DOHH2 (cell line): ENCODE data around the gene PCDHB7.
"Not testable (repeated sequence)": the region's sequence is repeated elsewhere in the genome, so short reads cannot be mapped to it uniquely, and the experiment has no call there.

Source experiments
- H3F3A ChIP-seq: fragments of 200-600 bp; sonication (generic), shearing (Covaris generic); 2 replicates; pipeline ENCODE4 v1.6.0; 2016; ENCODE audit warnings: antibody characterized with exemption, mild to moderate bottlenecking; ENCODE audit not compliant: control insufficient read depth, insufficient read depth
- H3K27ac ChIP-seq: fragments of 200-600 bp; sonication (generic); 2 replicates; pipeline ENCODE4 v1.5.1; 2014; ENCODE audit warnings: low read depth, mild to moderate bottlenecking, low read length, moderate library complexity
- H3K27me3 ChIP-seq: fragments of 200-600 bp; sonication (generic); 2 replicates; pipeline ENCODE4 v1.6.1; 2014; ENCODE audit warnings: mild to moderate bottlenecking, low read length, mixed read lengths; ENCODE audit not compliant: control insufficient read depth
- H3K36me3 ChIP-seq: fragments of 200-600 bp; sonication (generic); 2 replicates; pipeline ENCODE4 v1.6.1; 2014; ENCODE audit warnings: mild to moderate bottlenecking, low read length, moderate library complexity, mixed read lengths; ENCODE audit not compliant: control insufficient read depth
- H3K4me1 ChIP-seq: fragments of 200-600 bp; sonication (generic); 2 replicates; pipeline ENCODE4 v1.6.1; 2014; ENCODE audit warnings: mild to moderate bottlenecking, low read length, mixed read lengths; ENCODE audit not compliant: control insufficient read depth
- H3K4me2 ChIP-seq: fragments of 200-600 bp; sonication (generic); 2 replicates; pipeline ENCODE4 v1.6.0; 2014; ENCODE audit warnings: mild to moderate bottlenecking, low read length, moderate library complexity
- H3K4me3 ChIP-seq: fragments of 200-600 bp; sonication (generic); 2 replicates; pipeline ENCODE4 v1.5.1; 2014; ENCODE audit warnings: mild to moderate bottlenecking, low read length, mixed read lengths
- H3K79me2 ChIP-seq: fragments of 200-600 bp; sonication (generic); 2 replicates; pipeline ENCODE4 v1.6.1; 2014; ENCODE audit warnings: mild to moderate bottlenecking, low read length, mixed read lengths; ENCODE audit not compliant: control insufficient read depth
- H3K9me2 ChIP-seq: fragments of 200-600 bp; sonication (generic); replicated peaks from 2 replicates; pipeline ENCODE4 v1.6.1; 2014; ENCODE audit warnings: mild to moderate bottlenecking, low read length, mixed read lengths; ENCODE audit not compliant: control insufficient read depth
- H3K9me3 ChIP-seq: fragments of 200-600 bp; sonication (generic); 2 replicates; pipeline ENCODE4 v1.6.1; 2014; ENCODE audit warnings: antibody characterized with exemption, low read length, mixed read lengths; ENCODE audit not compliant: control insufficient read depth, insufficient read depth
- H4K20me1 ChIP-seq: fragments of 200-600 bp; sonication (generic); 2 replicates; pipeline ENCODE4 v1.6.0; 2014; ENCODE audit warnings: low read depth, mild to moderate bottlenecking, antibody characterized with exemption, low read length, moderate library complexity; ENCODE audit not compliant: control insufficient read depth, insufficient read depth
- EZH2phosphoT487 ChIP-seq: fragments of 200-600 bp; sonication (generic); IDR thresholded peaks from 2 replicates; pipeline ENCODE4 v1.6.1; 2017; ENCODE audit warnings: borderline replicate concordance, mild to moderate bottlenecking, antibody characterized with exemption, low read length, moderate library complexity, mixed read lengths
- TF ChIP-seq, protein P1 (sequence below): fragments of 200-600 bp; sonication (generic); IDR thresholded peaks from one replicate; pipeline ENCODE4 v1.5.1; 2014; ENCODE audit warnings: antibody characterized with exemption, mild to moderate bottlenecking, low read depth, low read length; ENCODE audit not compliant: poor library complexity, severe bottlenecking

PCDHB7 gene

DNA sequence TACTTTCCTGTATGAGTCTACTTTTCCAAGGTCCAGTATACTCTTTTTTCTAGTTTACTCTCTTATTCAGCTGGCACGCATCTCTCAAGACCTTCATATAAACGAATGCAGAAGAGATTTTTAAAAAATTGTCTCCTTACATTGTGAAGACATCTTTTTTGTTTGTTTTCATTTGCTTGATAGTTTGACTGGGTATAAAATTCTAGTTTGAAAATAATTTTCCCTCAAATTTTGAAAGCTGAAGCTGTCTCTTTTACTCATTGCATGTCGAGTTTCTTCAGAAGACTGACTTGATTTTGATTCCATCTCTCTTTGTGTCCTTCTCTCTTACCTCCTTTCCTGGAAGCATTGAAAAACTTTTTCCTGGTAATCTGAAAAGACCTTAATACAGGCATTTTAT is 23.9 kb downstream of the PCDHB7 start:
- H3K4me3 ChIP-seq, result no peak overlapping the region
- TF ChIP-seq, protein P1, sequence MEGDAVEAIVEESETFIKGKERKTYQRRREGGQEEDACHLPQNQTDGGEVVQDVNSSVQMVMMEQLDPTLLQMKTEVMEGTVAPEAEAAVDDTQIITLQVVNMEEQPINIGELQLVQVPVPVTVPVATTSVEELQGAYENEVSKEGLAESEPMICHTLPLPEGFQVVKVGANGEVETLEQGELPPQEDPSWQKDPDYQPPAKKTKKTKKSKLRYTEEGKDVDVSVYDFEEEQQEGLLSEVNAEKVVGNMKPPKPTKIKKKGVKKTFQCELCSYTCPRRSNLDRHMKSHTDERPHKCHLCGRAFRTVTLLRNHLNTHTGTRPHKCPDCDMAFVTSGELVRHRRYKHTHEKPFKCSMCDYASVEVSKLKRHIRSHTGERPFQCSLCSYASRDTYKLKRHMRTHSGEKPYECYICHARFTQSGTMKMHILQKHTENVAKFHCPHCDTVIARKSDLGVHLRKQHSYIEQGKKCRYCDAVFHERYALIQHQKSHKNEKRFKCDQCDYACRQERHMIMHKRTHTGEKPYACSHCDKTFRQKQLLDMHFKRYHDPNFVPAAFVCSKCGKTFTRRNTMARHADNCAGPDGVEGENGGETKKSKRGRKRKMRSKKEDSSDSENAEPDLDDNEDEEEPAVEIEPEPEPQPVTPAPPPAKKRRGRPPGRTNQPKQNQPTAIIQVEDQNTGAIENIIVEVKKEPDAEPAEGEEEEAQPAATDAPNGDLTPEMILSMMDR, result no peak
- no peak for TF ChIP-seq EZH2phosphoT487
- no peaks in the 10 kb centered on the region for H3K27me3 ChIP-seq
- H3K4me2 ChIP-seq, result no peak overlapping the region
- H3K4me1 ChIP-seq, result no peaks in the 10 kb centered on the region
- H3K27ac ChIP-seq, result no peak overlapping the region
- H3K36me3 ChIP-seq, result no peaks in the 10 kb centered on the region
- H3K9me2 ChIP-seq, result no peaks in the 10 kb centered on the region
- H3F3A ChIP-seq, result no peaks in the 10 kb centered on the region; the same call in 1 of the 2 replicates
- no peaks in the 10 kb centered on the region; the same call in 1 of the 2 replicates for H3K9me3 ChIP-seq
- no peaks in the 10 kb centered on the region for H4K20me1 ChIP-seq
- no peaks in the 10 kb centered on the region for H3K79me2 ChIP-seq

DNA sequence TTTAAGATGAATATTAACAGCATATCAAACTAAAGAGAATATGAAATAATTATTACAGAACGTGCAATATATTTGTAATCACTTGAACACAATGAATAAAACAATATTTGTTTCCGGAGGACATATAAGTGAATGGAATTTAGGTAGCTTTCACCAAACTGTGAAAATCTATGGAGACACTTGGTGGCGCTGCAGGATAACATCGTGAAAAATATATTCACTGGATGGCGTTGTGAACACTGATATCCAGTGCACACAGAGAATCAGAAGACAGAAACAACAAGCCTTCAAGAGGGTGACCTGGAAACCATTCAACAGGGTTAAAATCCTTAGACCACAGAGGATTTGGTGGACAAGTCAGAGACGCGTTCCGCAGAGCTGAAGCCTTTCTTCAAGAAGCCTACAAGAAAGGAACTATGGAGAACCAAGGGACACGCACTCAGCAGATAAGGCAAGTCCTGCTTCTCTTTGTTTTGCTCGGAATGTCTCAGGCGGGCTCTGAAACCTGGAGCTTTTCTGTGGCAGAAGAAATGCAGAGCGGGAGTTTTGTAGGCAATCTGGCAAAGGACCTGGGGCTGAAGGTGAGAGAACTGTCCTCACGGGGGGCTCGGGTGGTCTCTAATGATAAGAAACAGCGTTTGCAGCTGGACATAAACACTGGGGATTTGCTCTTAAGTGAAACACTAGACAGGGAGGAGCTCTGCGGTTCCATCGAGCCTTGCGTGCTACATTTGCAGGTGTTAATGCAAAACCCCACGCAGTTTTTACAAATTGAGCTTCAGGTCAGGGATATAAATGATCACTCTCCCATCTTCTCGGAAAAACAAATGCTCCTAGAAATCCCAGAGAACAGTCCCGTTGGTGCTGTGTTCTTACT is 27.2 kb downstream of the PCDHB7 start, which contains the start of gene PCDHB11:
Gene PCDHB11, plus strand, starts transcription at position 269 of the 877 bp plus-strand sequence. Its CDS starts 148 bp downstream, at position 417.
- H3K4me3 ChIP-seq, result no peak within 1 kb of the TSS
- no peak within 1 kb of the TSS for H3K4me2 ChIP-seq
- H4K20me1 ChIP-seq, result no peaks in the 10 kb centered on the region
- TF ChIP-seq EZH2phosphoT487, result no peak
- TF ChIP-seq, protein P1, result peak; percentile 58
- H3K27ac ChIP-seq, result no peak within 1 kb of the TSS
- no peaks in the 10 kb centered on the region; the same call in 1 of the 2 replicates for H3K9me3 ChIP-seq
- H3F3A ChIP-seq, result no peaks in the 10 kb centered on the region; the same call in 1 of the 2 replicates
- no peaks in the 10 kb centered on the region for H3K36me3 ChIP-seq
- H3K4me1 ChIP-seq, result no peaks in the 10 kb centered on the region
- H3K9me2 ChIP-seq, result no peaks in the 10 kb centered on the region
- H3K27me3 ChIP-seq, result no peaks in the 10 kb centered on the region
- H3K79me2 ChIP-seq, result no peaks in the 10 kb centered on the region

DNA sequence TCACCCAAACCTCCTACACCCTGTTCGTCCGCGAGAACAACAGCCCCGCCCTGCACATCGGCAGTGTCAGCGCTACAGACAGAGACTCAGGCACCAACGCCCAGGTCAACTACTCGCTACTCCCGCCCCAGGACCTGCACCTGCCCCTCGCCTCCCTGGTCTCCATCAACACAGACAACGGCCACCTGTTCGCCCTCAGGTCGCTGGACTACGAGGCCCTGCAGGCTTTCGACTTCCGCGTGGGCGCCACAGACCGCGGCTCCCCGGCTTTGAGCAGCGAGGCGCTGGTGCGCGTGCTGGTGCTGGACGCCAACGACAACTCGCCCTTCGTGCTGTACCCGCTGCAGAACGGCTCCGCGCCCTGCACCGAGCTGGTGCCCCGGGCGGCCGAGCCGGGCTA is 28.7 kb downstream of the PCDHB7 start:
- not testable (repeated sequence) for H3K4me1 ChIP-seq, H3K4me3 ChIP-seq, H3K27me3 ChIP-seq, H3K79me2 ChIP-seq, H3K36me3 ChIP-seq, H3F3A ChIP-seq, H3K4me2 ChIP-seq, H4K20me1 ChIP-seq, H3K9me2 ChIP-seq, H3K27ac ChIP-seq, H3K9me3 ChIP-seq

DNA sequence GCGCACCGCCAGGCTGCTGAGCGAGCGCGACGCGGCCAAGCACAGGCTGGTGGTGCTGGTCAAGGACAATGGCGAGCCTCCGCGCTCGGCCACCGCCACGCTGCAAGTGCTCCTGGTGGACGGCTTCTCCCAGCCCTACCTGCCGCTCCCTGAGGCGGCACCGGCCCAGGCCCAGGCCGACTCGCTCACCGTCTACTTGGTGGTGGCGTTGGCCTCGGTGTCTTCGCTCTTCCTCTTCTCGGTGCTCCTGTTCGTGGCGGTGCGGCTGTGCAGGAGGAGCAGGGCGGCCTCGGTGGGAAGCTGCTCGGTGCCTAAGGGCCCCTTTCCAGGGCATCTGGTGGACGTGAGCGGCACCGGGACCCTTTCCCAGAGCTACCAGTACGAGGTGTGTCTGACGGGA is 29.2 kb downstream of the PCDHB7 start:
- not testable (repeated sequence) for H3K79me2 ChIP-seq, H3K4me3 ChIP-seq, H4K20me1 ChIP-seq, H3K4me1 ChIP-seq, H3K27me3 ChIP-seq, H3K9me2 ChIP-seq, H3K9me3 ChIP-seq, H3K4me2 ChIP-seq, H3F3A ChIP-seq, H3K27ac ChIP-seq, H3K36me3 ChIP-seq
